HEK293 (cell line): Measurements from ENCODE around the gene AFF1.

ENCODE experiments used
- CTCF ChIA-PET: fragments of 350-600 bp; formaldehyde crosslinking; extraction: SDS; loops from one replicate; lab custom pipeline; 2021; ENCODE audit warnings: antibody characterized with exemption; lab: Yijun Ruan, JAX
- POLR2A ChIA-PET: fragments of 300-600 bp; formaldehyde crosslinking; extraction: SDS; loops from one replicate; lab custom pipeline; 2020; ENCODE audit warnings: antibody characterized with exemption, inconsistent platforms; lab: Yijun Ruan, JAX
- H3K27ac ChIP-seq: fragments of 200-500 bp; sonication (Bioruptor generic); 2 replicates; pipeline ENCODE4 v1.5.1; 2014; ENCODE audit warnings: low read depth, low read length, control low read depth, inconsistent platforms; ENCODE audit errors: extremely low read depth
- H3K36me3 ChIP-seq, 2 experiments: fragments of 200-500 bp in 1 of 2; sonication (Bioruptor generic) in 1 of 2; 1 replicate in 1 of 2; 2 replicates in 1 of 2; pipeline ENCODE4 v1.5.1; 2014 to 2017; ENCODE audit warnings: inconsistent platforms in 2 of 2, low read length in 2 of 2; ENCODE audit not compliant: control insufficient read depth in 2 of 2, insufficient read depth in 1 of 2
- H3K4me1 ChIP-seq: fragments of 200-500 bp; sonication (Bioruptor generic); 2 replicates; pipeline ENCODE4 v1.5.1; 2014; ENCODE audit warnings: mild to moderate bottlenecking, low read length, inconsistent platforms; ENCODE audit not compliant: control insufficient read depth, insufficient read depth
- H3K4me3 ChIP-seq: 2 replicates; pipeline ENCODE4 v1.5.1; 2011; ENCODE audit warnings: low read depth, mild to moderate bottlenecking, control low read depth, low read length, moderate library complexity
- H3K9me3 ChIP-seq: fragments of 200-500 bp; sonication (Bioruptor generic); 2 replicates; pipeline ENCODE4 v1.5.1; 2014; ENCODE audit warnings: low read depth, low read length, inconsistent platforms; ENCODE audit not compliant: control insufficient read depth, insufficient read depth
- BCL11A ChIP-seq: fragments of 450-650 bp; formaldehyde crosslinking; IDR thresholded peaks from 2 replicates; pipeline ENCODE4 v1.5.1; 2016; ENCODE audit warnings: low read depth, missing biosample characterization, missing genetic modification characterization
- GLIS1 ChIP-seq: fragments of 450-650 bp; formaldehyde crosslinking; IDR thresholded peaks from 2 replicates; pipeline ENCODE4 v1.5.1; 2016; ENCODE audit warnings: missing biosample characterization, missing genetic modification characterization
- KLF1 ChIP-seq: fragments of 450-650 bp; formaldehyde crosslinking; IDR thresholded peaks from 2 replicates; pipeline ENCODE4 v1.5.1; 2016; ENCODE audit warnings: missing biosample characterization, missing genetic modification characterization
- KLF10 ChIP-seq: fragments of 450-650 bp; IDR thresholded peaks from 2 replicates; pipeline ENCODE4 v1.5.1; 2018; ENCODE audit warnings: missing biosample characterization, mild to moderate bottlenecking, missing genetic modification characterization
- KLF8 ChIP-seq: fragments of 450-650 bp; formaldehyde crosslinking; IDR thresholded peaks from 2 replicates; pipeline ENCODE4 v1.5.1; 2016; ENCODE audit warnings: missing biosample characterization, missing genetic modification characterization
- KLF9 ChIP-seq: fragments of 450-650 bp; formaldehyde crosslinking; IDR thresholded peaks from 2 replicates; pipeline ENCODE4 v1.5.1; 2016; ENCODE audit warnings: missing biosample characterization, missing genetic modification characterization, low read depth
- PRDM1 ChIP-seq: fragments of 450-650 bp; formaldehyde crosslinking; IDR thresholded peaks from 2 replicates; pipeline ENCODE4; 2016; ENCODE audit warnings: missing biosample characterization, missing genetic modification characterization
- PRDM6 ChIP-seq: fragments of 450-650 bp; formaldehyde crosslinking; IDR thresholded peaks from 2 replicates; pipeline ENCODE4 v1.5.1; 2017; ENCODE audit warnings: missing biosample characterization, missing genetic modification characterization
- ZBTB20 ChIP-seq: fragments of 450-650 bp; formaldehyde crosslinking; IDR thresholded peaks from 2 replicates; pipeline ENCODE4 v1.5.1; 2016; ENCODE audit warnings: missing biosample characterization, missing genetic modification characterization
- ZFHX2 ChIP-seq: fragments of 450-650 bp; formaldehyde crosslinking; conservative IDR thresholded peaks from 2 replicates; pipeline ENCODE4 v1.5.1; 2016; ENCODE audit warnings: missing biosample characterization, missing genetic modification characterization
- ZFP41 ChIP-seq: fragments of 450-650 bp; formaldehyde crosslinking; IDR thresholded peaks from 2 replicates; pipeline ENCODE4 v1.5.1; 2016; ENCODE audit warnings: missing biosample characterization, missing genetic modification characterization, borderline replicate concordance
- ZNF366 ChIP-seq: fragments of 450-650 bp; formaldehyde crosslinking; conservative IDR thresholded peaks from 2 replicates; pipeline ENCODE4 v1.5.1; 2016; ENCODE audit warnings: missing biosample characterization, missing genetic modification characterization
- ZNF398 ChIP-seq: fragments of 450-650 bp; formaldehyde crosslinking; IDR thresholded peaks from 2 replicates; pipeline ENCODE4 v1.5.1; 2017; ENCODE audit warnings: missing biosample characterization, missing genetic modification characterization
- ZNF473 ChIP-seq: fragments of 450-650 bp; formaldehyde crosslinking; IDR thresholded peaks from 2 replicates; pipeline ENCODE4 v1.5.1; 2017; ENCODE audit warnings: missing biosample characterization, missing genetic modification characterization
- ZNF580 ChIP-seq: fragments of 450-650 bp; formaldehyde crosslinking; IDR thresholded peaks from 2 replicates; pipeline ENCODE4 v1.5.1; 2016; ENCODE audit warnings: missing biosample characterization, missing genetic modification characterization
- ZNF600 ChIP-seq: fragments of 450-650 bp; formaldehyde crosslinking; IDR thresholded peaks from 2 replicates; pipeline ENCODE4 v1.5.1; 2016; ENCODE audit warnings: missing biosample characterization, missing genetic modification characterization
- ZNF629 ChIP-seq: fragments of 450-650 bp; formaldehyde crosslinking; IDR thresholded peaks from 2 replicates; pipeline ENCODE4 v1.5.1; 2017; ENCODE audit warnings: missing biosample characterization, missing genetic modification characterization
- ZNF654 ChIP-seq: fragments of 450-650 bp; formaldehyde crosslinking; IDR thresholded peaks from 2 replicates; pipeline ENCODE4 v1.5.1; 2016; ENCODE audit warnings: low read depth, missing biosample characterization, missing genetic modification characterization
- ZNF664 ChIP-seq: fragments of 450-650 bp; formaldehyde crosslinking; IDR thresholded peaks from 2 replicates; pipeline ENCODE4 v1.5.1; 2016; ENCODE audit warnings: missing biosample characterization, missing genetic modification characterization
- ZNF692 ChIP-seq: fragments of 450-650 bp; formaldehyde crosslinking; IDR thresholded peaks from 2 replicates; pipeline ENCODE4 v1.5.1; 2016; ENCODE audit warnings: missing biosample characterization, missing genetic modification characterization

AFF1 gene

GRCh38 chr4:86935853-86936733, 1.3 kb downstream of the AFF1 start (continued):
- TF ChIP-seq ZNF692, result peak; percentile 15; the same call in 1 of the 2 replicates
- TF ChIP-seq KLF9 (tag by site-specific recombination), result peak; percentile 40; the same call in 1 of the 2 replicates
- TF ChIP-seq ZNF600 (tag by site-specific recombination), result peak; percentile 69
- no peak for TF ChIP-seq ZNF473 (tag by site-specific recombination)
- TF ChIP-seq ZNF580 (tag by site-specific recombination), result peak; percentile 74; the same call in 1 of the 2 replicates
- peak; percentile 59; the same call in 1 of the 2 replicates for TF ChIP-seq GLIS1
- TF ChIP-seq ZNF366, result 0 out of 2 replicates have a peak, but pooled peaks have one; percentile 30
- 0 out of 2 replicates have a peak, but pooled peaks have one; percentile 32 for TF ChIP-seq ZFHX2 (tag by site-specific recombination)
- peak; percentile 46; the same call in 1 of the 2 replicates for TF ChIP-seq PRDM1 (tag by site-specific recombination)
- 0 out of 2 replicates have a peak, but pooled peaks have one; percentile 12 for TF ChIP-seq PRDM6 (tag by site-specific recombination)
- peak; percentile 61 for TF ChIP-seq ZNF629 (tag by site-specific recombination)
- TF ChIP-seq KLF8 (tag by site-specific recombination), result peak; percentile 51; the same call in 1 of the 2 replicates
- TF ChIP-seq BCL11A (tag by site-specific recombination), result peak; percentile 56; the same call in 1 of the 2 replicates
- TF ChIP-seq ZBTB20 (tag by site-specific recombination), result peak; percentile 46
- 0 out of 2 replicates have a peak, but pooled peaks have one; percentile 17 for TF ChIP-seq ZNF398 (tag by site-specific recombination)
- peak; percentile 79 for TF ChIP-seq KLF1
- peak; percentile 18; the same call in 1 of the 2 replicates for TF ChIP-seq ZNF664 (tag by site-specific recombination)
- TF ChIP-seq KLF10 (tag by site-specific recombination), result peak; percentile 47; the same call in 1 of the 2 replicates
- TF ChIP-seq ZFP41 (tag by site-specific recombination), result no peak

GRCh38 chr4:86938771-86939520, 4.1 kb downstream of the AFF1 start:
- Histone ChIP-seq H3K36me3 (no peaks in the 10 kb centered on the region), H3K9me3 (no peaks in the 10 kb centered on the region), H3K4me1 (peaks cover 4% of the 10 kb centered on the region; the same call in 1 of the 2 replicates), H3K27ac (no peak overlapping the region), H3K4me3 (no peak overlapping the region)
- TF ChIP-seq PRDM1 (tag by site-specific recombination), result 0 out of 2 replicates have a peak, but pooled peaks have one; percentile 17
- peak; percentile 84 for TF ChIP-seq PRDM6 (tag by site-specific recombination)
- TF ChIP-seq ZNF654 (tag by site-specific recombination), result no peak
- ChIA-PET CTCF (interaction anchor here (1.2 kb wide), 1 partner anchor 22 kb away, joined by 4 read pairs; no protein-coding TSS in a partner anchor), POLR2A (interaction anchor here (1.5 kb wide), 1 partner anchor 67 kb away, joined by 4 read pairs; no protein-coding TSS in a partner anchor)
